A673 (cell line): ENCODE measurements around the gene TMED7.

ENCODE experiments used
- EZH2 ChIP-seq: fragments of 200-600 bp; sonication (generic); IDR thresholded peaks from 2 replicates; pipeline ENCODE4 v1.6.1; 2017; ENCODE audit warnings: borderline replicate concordance, low read depth, mild to moderate bottlenecking, mixed read lengths, antibody characterized with exemption, low read length; ENCODE audit not compliant: poor library complexity, severe bottlenecking
- TF ChIP-seq, protein P1 (sequence below): fragments of 300-800, 200-600 bp; sonication (generic); conservative IDR thresholded peaks from 2 replicates; pipeline ENCODE4 v1.5.1; 2017; ENCODE audit warnings: low read depth, mild to moderate bottlenecking, antibody characterized with exemption, low read length, moderate library complexity, mixed read lengths

DNA sequence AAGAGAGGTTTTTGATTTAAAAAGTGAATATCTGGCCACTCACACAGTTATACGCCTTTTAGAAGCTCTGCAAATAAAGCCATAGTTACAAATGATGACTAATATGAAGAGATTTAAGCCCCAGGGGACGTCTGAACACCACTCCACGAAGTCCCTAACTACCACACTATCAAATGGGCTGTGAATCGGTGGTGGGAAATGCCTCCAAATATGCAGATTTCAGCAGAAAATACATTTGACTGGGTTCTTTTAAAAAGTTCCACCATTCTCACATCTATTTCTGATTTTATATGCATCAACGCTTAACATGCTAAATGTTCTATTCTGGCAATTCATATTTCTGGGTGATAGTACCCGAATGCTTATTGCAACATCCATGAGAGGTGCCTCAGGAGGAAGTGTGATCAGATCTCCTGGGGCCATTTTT, 46.1 kb downstream of the TMED7 start:
- TF ChIP-seq, protein P1, sequence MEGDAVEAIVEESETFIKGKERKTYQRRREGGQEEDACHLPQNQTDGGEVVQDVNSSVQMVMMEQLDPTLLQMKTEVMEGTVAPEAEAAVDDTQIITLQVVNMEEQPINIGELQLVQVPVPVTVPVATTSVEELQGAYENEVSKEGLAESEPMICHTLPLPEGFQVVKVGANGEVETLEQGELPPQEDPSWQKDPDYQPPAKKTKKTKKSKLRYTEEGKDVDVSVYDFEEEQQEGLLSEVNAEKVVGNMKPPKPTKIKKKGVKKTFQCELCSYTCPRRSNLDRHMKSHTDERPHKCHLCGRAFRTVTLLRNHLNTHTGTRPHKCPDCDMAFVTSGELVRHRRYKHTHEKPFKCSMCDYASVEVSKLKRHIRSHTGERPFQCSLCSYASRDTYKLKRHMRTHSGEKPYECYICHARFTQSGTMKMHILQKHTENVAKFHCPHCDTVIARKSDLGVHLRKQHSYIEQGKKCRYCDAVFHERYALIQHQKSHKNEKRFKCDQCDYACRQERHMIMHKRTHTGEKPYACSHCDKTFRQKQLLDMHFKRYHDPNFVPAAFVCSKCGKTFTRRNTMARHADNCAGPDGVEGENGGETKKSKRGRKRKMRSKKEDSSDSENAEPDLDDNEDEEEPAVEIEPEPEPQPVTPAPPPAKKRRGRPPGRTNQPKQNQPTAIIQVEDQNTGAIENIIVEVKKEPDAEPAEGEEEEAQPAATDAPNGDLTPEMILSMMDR, result no peak
- TF ChIP-seq EZH2, result no peak
